Endothelial cell of umbilical vein (primary cell): ENCODE measurements around the gene MRPL2. TPM values are rescaled to one million over a fixed set of nuclear protein-coding genes. Genes with fewer than 3 reads are reported as not detected.

ENCODE experiments used
- BruUV-seq: library from RNA; stranded (reverse); fragments of 400-500 nt; replicated peaks from 2 replicates; lab custom pipeline; 2021; lab: Mats Ljungman, UMichigan
- CTCF ChIA-PET: fragments of 300-600, 350-600 bp; sonication (Branson Sonifier 250); formaldehyde crosslinking; loops from one replicate; lab custom pipeline; 2021; ENCODE audit warnings: antibody characterized with exemption, inconsistent platforms; lab: Charles Lee
- POLR2A ChIA-PET: fragments of 300-600, 350-600 bp; sonication (Branson Sonifier 250); formaldehyde crosslinking; loops from one replicate; lab custom pipeline; 2021; ENCODE audit warnings: antibody characterized with exemption, inconsistent platforms; lab: Charles Lee
- DNase-seq: peaks from one replicate; pipeline ENCODE4 v3.0.0-alpha.2; 2011; ENCODE audit warnings: low read depth, low spot score
- FAIRE-seq: peaks from 2 replicates; lab custom pipeline; 2011; peaks lifted over from hg19 to GRCh38; lab: Jason Lieb, UNC
- H2AFZ ChIP-seq: 2 replicates; pipeline ENCODE4 v1.6.0; 2012; ENCODE audit warnings: low read depth, low read length, control low read depth, inconsistent platforms
- H3K27ac ChIP-seq: 2 replicates; pipeline ENCODE4 v1.5.1; 2011; ENCODE audit warnings: low read depth, mild to moderate bottlenecking, control low read depth, low read length, moderate library complexity; ENCODE audit not compliant: insufficient read depth
- H3K27me3 ChIP-seq, 2 experiments: 2 replicates each; pipeline versions ENCODE4 v1.6.0 to v1.6.1; 2011; ENCODE audit warnings: low read length in 2 of 2, mixed read lengths in 1 of 2; ENCODE audit not compliant: control insufficient read depth in 2 of 2, insufficient read depth in 2 of 2
- H3K36me3 ChIP-seq, 2 experiments: 2 replicates in 1 of 2; 3 replicates in 1 of 2; pipeline ENCODE4 v1.5.1; 2011; ENCODE audit warnings: low read length in 2 of 2, mild to moderate bottlenecking in 1 of 2, moderate library complexity in 1 of 2; ENCODE audit not compliant: control insufficient read depth in 2 of 2, insufficient read depth in 2 of 2; ENCODE audit errors: extremely low read depth in 1 of 2
- H3K4me1 ChIP-seq: 3 replicates; pipeline ENCODE4 v1.5.1; 2011; ENCODE audit warnings: mild to moderate bottlenecking, low read length; ENCODE audit not compliant: control insufficient read depth, insufficient read depth; ENCODE audit errors: extremely low read depth
- H3K4me2 ChIP-seq: 2 replicates; pipeline ENCODE4 v1.6.1; 2011; ENCODE audit warnings: low read length, control low read depth, mixed read lengths; ENCODE audit not compliant: insufficient read depth
- H3K4me3 ChIP-seq, 3 experiments: fragments of 200-600 bp in 1 of 3; sonication (generic), shearing (Covaris generic) in 1 of 3; replicated peaks in 1 of 3; 2 replicates each; pipeline ENCODE4 v1.5.1; 2011 to 2016; ENCODE audit warnings: control low read depth in 3 of 3, low read length in 3 of 3, mild to moderate bottlenecking in 2 of 3, inconsistent platforms in 1 of 3, low read depth in 1 of 3, moderate library complexity in 1 of 3; ENCODE audit not compliant: insufficient read depth in 1 of 3
- H3K79me2 ChIP-seq: 2 replicates; pipeline ENCODE4 v1.6.0; 2012; ENCODE audit warnings: low read length, inconsistent platforms; ENCODE audit not compliant: control insufficient read depth, insufficient read depth
- H3K9ac ChIP-seq: replicated peaks from 2 replicates; pipeline ENCODE3; 2011; ENCODE audit warnings: low read length, control low read depth; ENCODE audit not compliant: insufficient read depth; ENCODE audit errors: extremely low read depth
- H3K9me1 ChIP-seq: replicated peaks from 3 replicates; pipeline ENCODE4 v1.6.0; 2011; ENCODE audit warnings: mild to moderate bottlenecking, low read length; ENCODE audit not compliant: control insufficient read depth, insufficient read depth; ENCODE audit errors: extremely low read depth
- H3K9me3 ChIP-seq: replicated peaks from 2 replicates; pipeline ENCODE4 v1.5.1; 2012; ENCODE audit warnings: low read length, inconsistent platforms; ENCODE audit not compliant: control insufficient read depth, insufficient read depth
- H4K20me1 ChIP-seq: replicated peaks from 2 replicates; pipeline ENCODE3; 2011; ENCODE audit warnings: mild to moderate bottlenecking, low read length; ENCODE audit not compliant: control insufficient read depth, insufficient read depth; ENCODE audit errors: extremely low read depth
- EZH2 ChIP-seq: IDR thresholded peaks from 2 replicates; pipeline ENCODE4 v1.6.1; 2012; ENCODE audit warnings: borderline replicate concordance, low read depth, mild to moderate bottlenecking, moderate library complexity, low read length, inconsistent platforms; ENCODE audit not compliant: severe bottlenecking
- FOS ChIP-seq: IDR thresholded peaks from 2 replicates; pipeline ENCODE4 v1.6.1; 2011; ENCODE audit warnings: mild to moderate bottlenecking, low read length, moderate library complexity, borderline replicate concordance; ENCODE audit not compliant: insufficient read depth
- GATA2 ChIP-seq: IDR thresholded peaks from 2 replicates; pipeline ENCODE4 v1.7.0; 2011; ENCODE audit warnings: low read depth, mild to moderate bottlenecking, moderate library complexity, mixed read lengths, low read length; ENCODE audit not compliant: insufficient read length, insufficient read depth
- JUN ChIP-seq: IDR thresholded peaks from 2 replicates; pipeline ENCODE4 v1.6.1; 2011; ENCODE audit warnings: borderline replicate concordance, low read depth; ENCODE audit not compliant: insufficient read length, insufficient read depth
- MAX ChIP-seq: IDR thresholded peaks from 2 replicates; pipeline ENCODE4 v1.6.1; 2011; ENCODE audit not compliant: insufficient read depth, insufficient read length
- MYC ChIP-seq: IDR thresholded peaks from one replicate; pipeline ENCODE4 v1.6.1; 2011; ENCODE audit warnings: mild to moderate bottlenecking, low read depth, low read length
- POLR2A ChIP-seq: IDR thresholded peaks from 2 replicates; pipeline ENCODE4 v1.6.1; 2012; ENCODE audit warnings: low read depth, mild to moderate bottlenecking, control low read depth, low read length
- POLR2AphosphoS5 ChIP-seq: IDR thresholded peaks from 2 replicates; pipeline ENCODE4 v1.6.1; 2012; ENCODE audit warnings: low read depth, mild to moderate bottlenecking, control low read depth, low read length, moderate library complexity; ENCODE audit not compliant: insufficient read depth
- dilution Hi-C: fragments of 300-500 bp; cut with MboI; formaldehyde crosslinking; loops from one replicate; pipeline ENCODE4 v1.15.0; 2019; ENCODE audit warnings: low sequenced_read_pairs; ENCODE audit not compliant: extremely low pct_ligation_motif_present
- intact Hi-C: fragments of 100-400 bp; cut with micrococcal nuclease; formaldehyde crosslinking; loops from one replicate; pipeline ENCODE4 v1.10.0; 2022
- polyA plus RNA-seq, 4 experiments: library from polyadenylated mRNA; depleted of rRNA in 3 of 4; stranded (reverse) in 3 of 4; unstranded in 1 of 4; fragments of >200 nt; gene quantifications; 2 replicates each; pipeline versions ENCODE4 v1.2.1 to v1.2.3, GENCODE V29; 2011 to 2012; ENCODE audit warnings: missing spikeins in 1 of 4
- total RNA-seq: library from RNA; stranded (reverse); gene quantifications from 2 replicates; pipeline ENCODE4 v1.2.3, GENCODE V29; 2021
- TF ChIP-seq, protein P1 (sequence below), 2 donors: IDR thresholded peaks; 1 replicate in 1 of 2; 2 replicates in 1 of 2; pipeline ENCODE4 v1.5.1; 2011; ENCODE audit warnings: low read length in 2 of 2, mild to moderate bottlenecking in 2 of 2, moderate library complexity in 2 of 2, control low read depth in 1 of 2, inconsistent platforms in 1 of 2, low read depth in 1 of 2; ENCODE audit not compliant: insufficient read depth in 1 of 2; ENCODE audit errors: extremely low read depth in 1 of 2

MRPL2 gene
- total and polyA plus RNA-seq, 2 donors (not counting 3 experiments of a cell fraction or from before 2014, with no cell fraction given): 37.6 to 63.6 TPM

DNA sequence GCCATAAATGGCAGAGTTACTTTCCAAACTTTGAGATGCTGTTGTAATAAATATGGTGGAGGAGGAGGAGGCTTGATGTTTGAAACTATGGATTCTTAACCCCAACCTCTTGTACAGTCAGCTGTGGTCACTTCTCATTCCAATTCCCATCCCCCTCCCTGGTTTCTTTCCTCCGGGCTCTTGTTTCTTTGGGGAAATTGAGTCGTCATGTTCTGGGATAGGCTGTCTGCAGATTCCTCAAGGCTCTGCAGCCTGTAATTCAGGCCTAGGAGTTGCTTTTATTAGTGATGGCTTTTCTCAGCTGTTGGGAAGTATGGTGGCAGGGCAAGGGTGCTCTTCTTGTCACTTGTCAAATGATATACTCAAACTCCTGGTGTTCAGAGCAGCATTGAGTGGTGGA lies 19.5 kb upstream of the MRPL2 start:
- Histone ChIP-seq H3K4me1 (peaks cover 7% of the 10 kb centered on the region), H3K36me3 (peaks cover 0 to under 1% of the 10 kb centered on the region in 2 experiments), H3K9ac (no peak overlapping the region), H4K20me1 (peaks cover 2% of the 10 kb centered on the region), H3K9me3 (no peaks in the 10 kb centered on the region), H2AFZ (no peak overlapping the region), H3K4me3 (no peak overlapping the region), H3K79me2 (no peaks in the 10 kb centered on the region), H3K27me3 (peaks cover 0 to 6% of the 10 kb centered on the region in 2 experiments), H3K9me1 (no peaks in the 10 kb centered on the region), H3K27ac (no peak overlapping the region), H3K4me2 (no peak overlapping the region)
- intact Hi-C loops: no loop called here
- ChIA-PET CTCF (no interaction called here), POLR2A (no interaction called here)
- no peak for DNase-seq
- no peak for TF ChIP-seq EZH2
- no peak for TF ChIP-seq JUN
- TF ChIP-seq POLR2A: no peak
- TF ChIP-seq POLR2AphosphoS5: no peak
- TF ChIP-seq FOS: no peak
- no peak for TF ChIP-seq MYC
- TF ChIP-seq, protein P1, sequence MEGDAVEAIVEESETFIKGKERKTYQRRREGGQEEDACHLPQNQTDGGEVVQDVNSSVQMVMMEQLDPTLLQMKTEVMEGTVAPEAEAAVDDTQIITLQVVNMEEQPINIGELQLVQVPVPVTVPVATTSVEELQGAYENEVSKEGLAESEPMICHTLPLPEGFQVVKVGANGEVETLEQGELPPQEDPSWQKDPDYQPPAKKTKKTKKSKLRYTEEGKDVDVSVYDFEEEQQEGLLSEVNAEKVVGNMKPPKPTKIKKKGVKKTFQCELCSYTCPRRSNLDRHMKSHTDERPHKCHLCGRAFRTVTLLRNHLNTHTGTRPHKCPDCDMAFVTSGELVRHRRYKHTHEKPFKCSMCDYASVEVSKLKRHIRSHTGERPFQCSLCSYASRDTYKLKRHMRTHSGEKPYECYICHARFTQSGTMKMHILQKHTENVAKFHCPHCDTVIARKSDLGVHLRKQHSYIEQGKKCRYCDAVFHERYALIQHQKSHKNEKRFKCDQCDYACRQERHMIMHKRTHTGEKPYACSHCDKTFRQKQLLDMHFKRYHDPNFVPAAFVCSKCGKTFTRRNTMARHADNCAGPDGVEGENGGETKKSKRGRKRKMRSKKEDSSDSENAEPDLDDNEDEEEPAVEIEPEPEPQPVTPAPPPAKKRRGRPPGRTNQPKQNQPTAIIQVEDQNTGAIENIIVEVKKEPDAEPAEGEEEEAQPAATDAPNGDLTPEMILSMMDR (IDR thresholded peaks at IDR 0.05; ENCODE audit: extremely low read depth in 1 of 2, insufficient read depth in 1 of 2, low read depth in 1 of 2, low read length in 2 of 2): no peak
- no peak for TF ChIP-seq GATA2
- TF ChIP-seq MAX: no peak
- no peak for FAIRE-seq
- no TSS peak for BruUV-seq
- dilution Hi-C loops: no loop called here
